ENCODE measurements around the gene DMXL1.

Gene DMXL1

DNA sequence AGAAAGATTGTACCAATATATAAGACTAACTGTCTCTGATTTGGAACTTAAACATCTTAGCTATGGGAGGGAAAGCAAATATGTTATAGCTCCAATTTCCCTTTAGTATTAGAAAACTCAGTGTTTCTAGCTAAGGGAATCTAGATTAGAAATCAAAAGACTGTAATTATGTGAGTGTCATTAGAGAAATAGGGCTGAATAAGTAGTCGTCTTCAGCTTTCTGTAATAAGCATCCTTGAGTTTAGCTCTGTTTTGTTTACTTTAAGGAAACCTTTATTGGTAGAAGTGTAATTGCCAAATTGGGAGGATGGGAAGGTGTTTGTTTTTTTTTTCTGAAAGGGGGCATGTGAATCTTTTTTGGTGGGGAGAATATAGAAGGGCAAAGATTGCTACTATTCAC, 5.2 kb downstream of the DMXL1 start:
- no peak overlapping the region; the same call in 1 of the 2 replicates for H3K4me3 ChIP-seq (ENCODE audit: low read depth, low read length)
- no peak for DNase-seq (ENCODE audit: low read depth)
- TF ChIP-seq, protein P1, sequence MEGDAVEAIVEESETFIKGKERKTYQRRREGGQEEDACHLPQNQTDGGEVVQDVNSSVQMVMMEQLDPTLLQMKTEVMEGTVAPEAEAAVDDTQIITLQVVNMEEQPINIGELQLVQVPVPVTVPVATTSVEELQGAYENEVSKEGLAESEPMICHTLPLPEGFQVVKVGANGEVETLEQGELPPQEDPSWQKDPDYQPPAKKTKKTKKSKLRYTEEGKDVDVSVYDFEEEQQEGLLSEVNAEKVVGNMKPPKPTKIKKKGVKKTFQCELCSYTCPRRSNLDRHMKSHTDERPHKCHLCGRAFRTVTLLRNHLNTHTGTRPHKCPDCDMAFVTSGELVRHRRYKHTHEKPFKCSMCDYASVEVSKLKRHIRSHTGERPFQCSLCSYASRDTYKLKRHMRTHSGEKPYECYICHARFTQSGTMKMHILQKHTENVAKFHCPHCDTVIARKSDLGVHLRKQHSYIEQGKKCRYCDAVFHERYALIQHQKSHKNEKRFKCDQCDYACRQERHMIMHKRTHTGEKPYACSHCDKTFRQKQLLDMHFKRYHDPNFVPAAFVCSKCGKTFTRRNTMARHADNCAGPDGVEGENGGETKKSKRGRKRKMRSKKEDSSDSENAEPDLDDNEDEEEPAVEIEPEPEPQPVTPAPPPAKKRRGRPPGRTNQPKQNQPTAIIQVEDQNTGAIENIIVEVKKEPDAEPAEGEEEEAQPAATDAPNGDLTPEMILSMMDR (IDR thresholded peaks at IDR 0.05; ENCODE audit: insufficient read depth, low read depth, low read length, missing control alignments) = no peak

GRCh38 chr5:119077444-119077843, 6.6 kb downstream of the DMXL1 start:
- TF ChIP-seq, protein P1 (IDR thresholded peaks at IDR 0.05; ENCODE audit: insufficient read depth, low read depth, low read length, missing control alignments) = no peak
- no peak overlapping the region for H3K4me3 ChIP-seq (ENCODE audit: low read depth, low read length)
- no peak for DNase-seq (ENCODE audit: low read depth)

DNA sequence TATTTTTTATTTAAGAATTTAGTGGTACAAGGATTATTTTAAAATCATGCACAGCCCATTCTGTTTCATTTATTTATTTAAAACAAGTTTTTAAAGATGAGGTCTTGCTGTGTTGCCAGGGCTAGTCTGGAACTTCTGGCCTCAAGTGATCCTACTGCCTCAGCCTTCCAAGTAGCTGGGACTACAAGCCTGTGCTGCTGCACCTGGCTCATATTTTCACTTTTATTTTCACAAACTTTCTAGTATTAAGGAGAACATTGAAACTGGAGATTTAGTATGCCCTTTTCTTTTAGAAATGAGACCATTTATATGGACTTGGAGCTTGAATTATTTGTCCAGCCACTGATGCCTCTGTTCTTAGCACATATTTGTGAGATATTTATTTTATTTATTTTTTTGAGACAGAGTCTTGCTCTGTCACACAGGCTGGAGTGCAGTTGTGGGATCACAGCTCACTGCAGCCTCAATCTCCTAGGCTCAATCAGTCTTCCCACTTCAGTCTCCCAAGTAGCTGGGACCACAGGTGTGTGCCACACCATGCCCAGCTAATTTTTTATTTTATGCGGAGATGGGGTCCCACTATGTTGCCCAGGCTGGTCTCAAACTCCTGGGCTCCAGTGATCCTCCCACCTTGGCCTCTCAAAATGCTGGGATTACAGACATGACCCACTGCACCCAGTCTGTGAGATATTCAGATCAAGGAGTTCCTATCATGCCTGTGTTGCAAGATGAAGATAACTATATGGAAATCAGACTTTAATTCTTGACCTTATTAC, 7.4 kb downstream of the DMXL1 start:
- no peak overlapping the region for H3K4me3 ChIP-seq (ENCODE audit: low read depth, low read length)
- peak; percentile 49 for DNase-seq (ENCODE audit: low read depth)
- TF ChIP-seq, protein P1 (IDR thresholded peaks at IDR 0.05; ENCODE audit: insufficient read depth, low read depth, low read length, missing control alignments) = no peak

DNA sequence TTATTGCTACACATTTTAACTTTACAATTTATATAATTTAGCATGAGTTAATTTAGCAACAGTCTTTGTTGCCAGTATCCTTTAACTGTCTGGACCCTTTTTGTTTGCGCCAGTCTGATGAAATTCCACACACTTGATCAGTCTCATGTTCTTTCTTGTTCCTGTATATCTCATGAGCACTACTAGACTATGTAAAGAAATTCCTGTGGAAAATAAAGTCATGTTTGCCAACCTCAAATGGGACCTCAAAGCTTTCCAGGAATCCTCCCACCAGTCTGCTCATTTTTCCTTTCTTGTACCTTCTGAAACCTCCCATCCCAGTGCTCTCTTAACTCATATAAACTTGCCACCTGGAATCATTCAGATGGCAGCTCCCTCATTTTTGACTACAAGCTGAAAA, 8.0 kb downstream of the DMXL1 start:
- H3K4me3 ChIP-seq (ENCODE audit: low read depth, low read length) = no peak overlapping the region
- TF ChIP-seq, protein P1 (IDR thresholded peaks at IDR 0.05; ENCODE audit: insufficient read depth, low read depth, low read length, missing control alignments) = no peak
- DNase-seq (ENCODE audit: low read depth) = no peak

DNA sequence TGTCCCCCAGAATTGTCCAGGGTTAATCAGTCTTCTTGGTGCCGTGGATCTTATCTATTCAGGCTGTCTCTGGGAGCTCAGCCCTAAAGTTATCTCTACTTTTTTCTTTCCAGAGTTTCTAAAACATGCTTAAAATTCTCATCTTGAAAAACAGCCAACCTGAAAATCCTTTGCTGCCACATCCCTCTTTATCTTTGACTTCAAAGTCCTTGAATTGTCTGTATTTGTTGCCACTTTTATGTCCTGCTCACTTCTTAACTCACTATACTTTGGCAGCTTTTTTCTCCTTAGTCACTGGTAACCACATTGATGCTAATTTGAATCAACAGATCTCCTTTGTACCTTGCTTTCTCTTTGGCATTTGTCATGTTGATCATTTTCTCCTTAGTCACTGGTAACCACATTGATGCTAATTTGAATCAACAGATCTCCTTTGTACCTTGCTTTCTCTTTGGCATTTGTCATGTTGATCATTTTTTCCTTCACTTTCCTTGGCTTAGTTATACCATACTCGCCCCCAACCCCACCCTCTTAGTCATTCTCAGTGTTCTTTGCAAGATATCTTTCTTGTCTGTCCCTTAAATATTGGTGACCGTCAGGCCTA, 8.5 kb downstream of the DMXL1 start:
- peak; percentile 33 for DNase-seq (ENCODE audit: low read depth)
- no peak overlapping the region for H3K4me3 ChIP-seq (ENCODE audit: low read depth, low read length)
- TF ChIP-seq, protein P1 (IDR thresholded peaks at IDR 0.05; ENCODE audit: insufficient read depth, low read depth, low read length, missing control alignments) = no peak

DNA sequence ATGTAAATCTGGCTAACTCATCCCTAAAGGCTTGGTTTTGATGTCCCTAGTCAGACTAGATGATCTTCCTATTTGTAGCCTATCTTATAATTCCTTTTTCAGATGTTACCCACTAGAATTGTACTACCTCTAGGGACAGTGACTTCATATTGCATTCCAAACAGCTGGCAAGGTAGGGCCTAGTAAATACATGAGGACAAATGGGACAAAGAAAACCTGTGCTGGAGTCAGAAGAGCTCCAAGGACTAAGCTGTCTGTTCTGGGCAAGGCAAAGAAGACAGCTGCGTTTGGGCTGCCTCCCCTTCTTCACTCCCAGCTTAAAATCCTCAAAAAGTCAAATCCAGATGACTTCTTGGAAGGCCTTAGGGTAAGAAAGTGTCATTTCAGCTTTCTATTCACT, 10.0 kb downstream of the DMXL1 start:
- H3K4me3 ChIP-seq (ENCODE audit: low read depth, low read length) = no peak overlapping the region
- DNase-seq (ENCODE audit: low read depth) = no peak
- TF ChIP-seq, protein P1 (IDR thresholded peaks at IDR 0.05; ENCODE audit: insufficient read depth, low read depth, low read length, missing control alignments) = no peak
